Stimulated activated CD4-positive, alpha-beta T cell treated with anti-CD3 and anti-CD28 coated beads, Interleukin-12 subunit alpha, Interleukin-12 subunit beta, amount 100 ng/mL, for 48 hours (primary cell): ENCODE data around the gene G6PD.
"Not testable (repeated sequence)": the region's sequence is repeated elsewhere in the genome, so short reads cannot be mapped to it uniquely, and the experiment has no call there.

ENCODE experiments used
- DNase-seq, 3 donors: peaks; one replicate each; pipeline ENCODE4 v3.0.0-alpha.2; 2020; ENCODE audit warnings: low read depth in 2 of 3, low spot score in 1 of 3

Gene G6PD

DNA sequence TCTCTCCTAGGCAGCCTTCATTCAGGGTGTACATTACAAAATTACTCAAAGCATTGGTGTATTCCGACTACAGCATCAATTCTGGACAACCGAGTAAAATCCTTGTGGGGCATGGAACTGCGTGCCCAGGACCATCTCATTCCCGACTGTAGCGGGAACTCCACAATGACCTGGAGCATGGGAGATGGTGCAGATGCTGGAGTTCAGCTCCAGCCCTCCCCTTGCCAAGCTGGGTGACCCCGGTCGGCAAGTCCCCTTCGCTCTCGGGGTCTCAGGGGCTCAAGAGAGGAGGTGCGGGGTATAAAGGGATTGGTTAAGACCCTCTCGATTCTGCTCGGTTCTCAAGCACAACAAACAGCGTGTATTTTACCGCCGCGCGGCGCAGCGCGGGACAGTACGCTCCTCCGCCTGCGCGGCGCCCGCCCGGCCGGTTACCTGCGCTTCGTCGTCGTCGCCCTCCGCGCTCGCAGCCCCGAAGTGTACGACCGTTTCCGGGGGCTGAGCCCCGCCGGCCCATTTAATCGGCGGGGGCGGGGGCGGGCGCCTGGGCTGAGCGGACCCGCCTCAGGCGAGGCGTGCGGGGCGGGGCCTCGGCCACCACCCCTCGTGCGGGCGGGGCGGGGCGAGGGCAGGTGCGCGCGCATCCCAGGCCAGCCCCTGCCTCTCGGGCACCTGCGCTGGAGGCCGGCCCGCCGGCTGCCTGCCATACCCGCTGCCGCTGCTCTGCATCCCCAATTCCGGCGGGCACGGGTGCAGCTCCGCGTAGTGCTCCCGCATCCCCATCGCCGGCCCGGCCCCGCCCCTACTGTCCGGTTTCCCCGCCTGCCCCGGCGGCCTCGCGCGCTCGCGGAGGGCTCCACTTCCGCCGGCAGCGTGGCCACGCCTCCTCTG is at the start of gene G6PD:
Gene G6PD, minus strand, starts transcription at position 493 of the 891 bp plus-strand sequence. CDS start 691 bp downstream, outside the sequence.
- DNase-seq = peak; percentile 46 to 69 (median 48)

DNA sequence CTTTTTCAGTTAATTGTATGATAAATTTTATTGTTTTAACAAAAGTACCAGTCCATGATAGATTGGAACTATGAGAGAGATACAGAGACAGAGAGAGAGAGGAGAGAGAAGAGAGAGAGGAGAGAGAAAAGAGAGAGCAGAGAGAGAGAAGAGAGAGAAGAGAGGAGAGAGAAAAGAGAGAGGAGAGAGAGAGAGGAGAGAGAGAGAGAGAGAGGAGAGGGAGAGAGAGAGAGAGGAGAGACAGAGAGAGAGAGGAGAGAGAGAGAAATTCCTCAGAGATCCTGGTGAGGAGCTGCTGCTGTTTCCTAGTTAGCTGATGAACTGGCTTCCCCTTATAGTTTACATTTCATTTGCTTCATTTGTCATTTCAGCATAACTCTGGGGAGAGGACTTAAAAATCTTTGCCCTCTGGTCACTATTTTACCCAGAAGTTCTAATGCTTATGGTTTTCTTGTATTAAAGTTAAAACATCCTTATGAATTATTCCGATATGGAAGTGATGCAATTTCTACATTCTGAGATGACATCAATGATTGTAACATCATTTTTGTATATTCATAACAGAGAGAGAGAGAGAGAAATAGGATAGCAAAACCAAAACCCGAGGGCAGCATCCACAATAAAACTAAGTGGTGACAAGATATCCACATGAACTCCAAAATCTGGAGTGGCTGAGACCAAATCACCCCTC is 49.1 kb upstream of the G6PD start:
- no peak for DNase-seq

DNA sequence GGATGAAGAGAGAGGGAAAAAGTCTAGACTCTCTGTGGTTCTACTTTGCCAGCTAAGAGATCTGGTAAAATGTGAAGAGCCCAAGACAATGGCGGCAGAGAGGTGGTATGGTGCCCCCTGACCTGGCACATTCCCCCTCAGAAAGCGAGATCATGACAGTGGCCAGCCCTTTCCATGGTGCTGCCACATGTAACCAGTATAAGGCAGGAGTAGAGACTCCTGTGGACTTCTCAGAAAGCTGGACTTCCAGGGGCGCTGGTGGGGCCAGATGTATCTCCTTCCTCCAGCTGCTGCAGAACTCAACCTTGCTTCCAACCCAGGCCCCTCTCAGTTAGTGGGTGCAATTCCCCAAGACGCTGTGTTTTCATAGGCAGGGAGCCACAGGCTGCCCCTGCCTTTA is 47.8 kb upstream of the G6PD start:
- DNase-seq = no peak

DNA sequence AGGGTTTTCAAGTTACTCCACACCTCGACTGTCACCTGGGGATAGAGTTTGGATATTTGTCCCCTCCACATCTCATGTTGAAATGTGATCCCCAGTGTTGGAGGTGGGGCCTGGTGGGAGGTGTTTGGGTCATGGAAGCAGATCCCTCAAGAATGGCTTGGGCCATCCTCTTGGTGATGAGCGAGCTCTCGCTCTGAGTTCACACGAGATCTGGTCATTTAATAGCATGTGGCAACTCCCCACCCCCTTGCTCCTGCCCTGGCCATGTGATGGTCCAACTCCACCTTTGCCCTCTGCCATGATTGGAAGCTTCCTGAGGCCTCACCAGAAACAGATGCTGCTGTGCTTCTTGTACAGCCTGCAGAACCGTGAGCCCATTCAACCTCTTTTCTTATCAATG is 46.6 kb upstream of the G6PD start:
- no peak for DNase-seq

DNA sequence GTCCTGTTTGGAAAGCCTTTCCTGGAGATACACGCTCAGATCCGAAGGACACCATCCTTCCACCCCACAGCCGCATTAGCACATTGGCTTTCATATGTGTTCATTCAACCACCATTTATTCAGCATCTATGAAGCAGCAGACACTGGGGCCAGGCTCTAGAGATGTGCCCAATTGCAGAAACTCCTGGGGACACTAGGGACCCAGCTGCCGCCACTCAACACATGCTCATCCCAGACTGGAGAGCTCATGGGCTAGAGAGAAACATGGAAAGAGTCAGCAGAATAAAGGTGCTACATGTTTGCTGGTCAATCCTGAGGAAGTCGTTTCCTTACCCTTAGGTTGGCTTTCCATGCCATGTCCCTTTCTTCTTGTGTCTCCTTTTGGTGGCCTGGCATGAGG is 45.9 kb upstream of the G6PD start:
- no peak for DNase-seq

DNA sequence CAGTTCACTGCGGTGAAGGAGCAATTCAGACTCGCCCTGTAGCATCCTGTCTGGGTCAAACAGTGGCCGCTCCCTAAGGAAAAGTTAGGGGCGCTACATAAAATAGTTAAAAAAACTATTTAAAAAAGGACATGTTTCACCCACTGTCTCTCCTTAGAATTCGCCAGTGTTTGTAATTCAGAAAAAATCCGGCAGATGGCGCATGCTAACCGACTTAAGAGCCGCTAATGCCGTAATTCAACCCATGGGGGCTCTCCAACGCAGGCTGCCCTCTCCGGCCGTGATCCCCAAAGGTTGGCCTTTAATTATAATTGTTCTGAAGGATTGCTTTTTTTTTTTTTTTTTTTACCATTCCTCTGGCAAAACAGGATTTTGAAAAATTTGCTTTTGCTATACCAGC is 43.8 kb upstream of the G6PD start:
- not testable (repeated sequence) for DNase-seq

DNA sequence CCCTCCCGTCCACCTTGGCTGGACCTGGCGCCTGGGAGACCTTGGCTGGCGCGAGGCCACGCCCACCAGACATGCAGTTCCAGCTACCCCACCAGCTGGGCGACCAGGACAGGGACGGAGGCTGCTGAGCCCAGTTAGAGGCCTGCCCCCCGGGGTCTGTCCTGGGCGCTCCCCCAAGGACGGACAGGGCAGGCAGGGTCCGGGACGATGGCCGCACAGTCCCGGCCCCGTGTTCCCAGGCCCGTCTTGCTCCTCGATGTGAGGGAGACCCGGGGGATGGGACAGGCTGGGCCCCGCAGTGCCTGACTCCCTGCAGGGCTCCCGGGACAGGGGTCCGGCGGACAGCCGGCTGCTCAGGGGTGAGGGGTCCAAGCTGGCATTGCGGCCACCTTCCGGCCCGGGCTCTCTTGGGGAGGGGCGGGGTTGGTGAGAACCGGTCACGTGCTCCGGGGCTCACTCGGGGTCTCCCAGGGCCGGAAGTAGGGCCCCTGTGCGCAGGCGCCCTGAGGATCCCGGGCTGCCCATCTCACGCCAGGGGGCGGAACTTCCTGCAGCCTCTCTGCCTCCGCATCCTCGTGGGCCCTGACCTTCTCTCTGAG is 38.0 kb upstream of the G6PD start, which contains the start of gene CTAG1A:
Gene CTAG1A, plus strand, starts transcription at position 549 of the 599 bp plus-strand sequence. CDS start 74 bp downstream, outside the sequence.
- not testable (repeated sequence) for DNase-seq

DNA sequence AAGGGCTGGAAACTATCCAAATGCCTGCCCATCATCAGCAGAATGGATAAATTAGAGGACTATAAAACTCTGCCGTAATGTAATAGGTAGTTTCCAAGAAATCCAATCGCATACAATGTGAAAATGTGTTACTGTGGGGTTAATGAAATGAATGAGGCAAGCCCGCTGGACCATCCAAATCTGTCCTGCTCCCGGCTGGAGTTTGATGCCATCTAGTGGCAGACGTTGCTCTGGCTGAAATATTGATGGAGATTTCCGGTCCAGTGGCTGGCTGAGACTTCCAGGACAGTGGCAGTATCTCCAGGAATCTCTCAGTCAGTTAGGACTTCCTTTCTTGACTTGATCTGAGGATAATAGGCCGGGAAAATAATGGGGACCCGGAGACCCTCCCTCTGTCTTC is 36.3 kb upstream of the G6PD start:
- not testable (repeated sequence) for DNase-seq

DNA sequence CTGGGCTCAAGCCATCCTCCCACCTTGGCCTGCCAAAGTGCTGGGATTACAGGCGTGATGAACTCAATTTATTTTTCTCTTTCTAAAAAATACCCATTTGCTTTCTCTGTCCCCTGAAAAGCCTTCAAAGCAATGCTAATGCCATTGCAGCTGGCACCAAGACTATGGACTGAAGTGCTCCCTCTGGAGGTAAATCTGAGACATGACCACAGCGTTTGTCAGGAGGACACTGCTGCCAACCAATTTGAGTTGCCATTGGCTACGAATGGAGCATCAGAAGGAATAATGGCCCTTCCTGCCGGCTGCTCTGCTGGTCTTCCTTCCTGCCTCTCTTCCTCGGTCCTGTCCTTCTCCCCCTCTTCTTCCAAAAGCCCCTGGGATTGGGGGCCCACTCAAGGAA is 28.4 kb upstream of the G6PD start:
- not testable (repeated sequence) for DNase-seq

DNA sequence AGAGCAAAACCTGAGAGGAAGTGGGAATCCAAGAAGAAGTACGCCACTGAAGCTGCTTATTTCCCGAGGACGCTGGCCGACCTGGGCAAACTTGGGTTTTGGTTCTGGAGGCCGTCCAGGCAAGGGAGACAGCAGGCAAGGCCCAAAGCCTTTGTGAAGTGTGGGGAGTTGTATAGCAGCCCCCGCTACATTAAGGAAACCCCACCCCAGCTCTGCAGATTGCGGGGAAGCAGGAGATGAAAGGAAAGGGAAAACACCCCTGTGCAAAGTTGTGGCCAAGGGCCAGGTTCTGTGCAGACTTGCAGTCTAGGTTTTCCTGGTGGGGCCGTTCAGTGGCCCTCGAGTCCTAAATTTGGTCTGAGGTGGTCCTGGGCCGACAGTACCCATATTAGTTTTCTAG is 26.4 kb upstream of the G6PD start:
- not testable (repeated sequence) for DNase-seq

DNA sequence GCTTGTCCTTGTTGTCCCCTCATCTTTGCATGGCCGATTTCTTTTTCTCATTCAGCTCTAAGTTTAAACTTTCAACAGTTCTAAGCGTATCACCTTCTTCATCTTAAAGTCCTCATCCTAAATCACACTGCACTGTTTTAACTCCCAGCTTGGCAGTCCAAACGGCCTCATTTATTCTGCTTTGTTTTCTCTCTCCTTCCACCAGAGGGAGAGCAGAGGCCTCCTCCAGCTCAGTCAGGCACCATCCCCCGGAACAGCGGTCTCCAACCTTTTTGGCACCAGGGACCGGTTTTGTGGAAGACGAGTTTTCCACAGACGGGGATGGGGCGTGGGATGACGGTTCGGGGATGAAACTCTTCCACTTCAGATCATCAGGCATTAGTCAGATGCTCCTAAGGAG is 23.7 kb upstream of the G6PD start:
- DNase-seq = not testable (repeated sequence)

DNA sequence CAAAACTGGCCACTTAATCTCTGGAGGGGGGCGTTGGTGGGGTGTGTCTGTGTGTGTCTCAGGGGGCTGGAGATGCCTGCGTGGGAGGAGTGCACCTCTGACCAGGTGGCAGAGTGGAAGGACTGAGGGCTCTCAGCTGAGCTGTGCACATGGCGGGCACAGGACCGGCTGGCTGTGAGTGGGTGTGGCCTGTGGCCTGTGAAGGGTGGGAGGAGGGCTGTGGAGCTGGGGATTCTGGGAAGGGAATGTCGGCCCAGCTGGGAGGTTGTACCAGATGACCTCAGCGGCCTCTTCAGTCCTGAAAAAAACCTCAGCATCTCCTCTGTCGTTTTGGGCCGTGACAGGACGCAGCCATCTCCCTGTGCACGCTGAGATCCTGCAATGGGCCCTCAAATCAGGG is 15.6 kb upstream of the G6PD start:
- DNase-seq = not testable (repeated sequence)

DNA sequence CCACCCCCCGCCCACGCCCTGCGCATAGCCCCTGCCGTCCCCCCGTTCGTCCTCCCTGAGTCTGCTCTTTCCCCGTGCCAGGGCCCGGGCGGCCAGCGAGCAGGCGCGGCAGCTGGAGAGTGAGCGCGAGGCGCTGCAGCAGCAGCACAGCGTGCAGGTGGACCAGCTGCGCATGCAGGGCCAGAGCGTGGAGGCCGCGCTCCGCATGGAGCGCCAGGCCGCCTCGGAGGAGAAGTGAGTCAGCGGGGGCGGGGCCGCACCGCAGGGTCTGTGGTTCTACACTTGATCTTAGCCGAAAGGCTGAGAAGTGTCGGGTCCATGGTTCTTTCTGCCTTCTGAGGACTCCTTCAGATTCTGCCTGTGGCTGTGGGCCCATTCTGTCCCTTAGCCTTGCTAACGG is 13.7 kb upstream of the G6PD start:
- not testable (repeated sequence) for DNase-seq

DNA sequence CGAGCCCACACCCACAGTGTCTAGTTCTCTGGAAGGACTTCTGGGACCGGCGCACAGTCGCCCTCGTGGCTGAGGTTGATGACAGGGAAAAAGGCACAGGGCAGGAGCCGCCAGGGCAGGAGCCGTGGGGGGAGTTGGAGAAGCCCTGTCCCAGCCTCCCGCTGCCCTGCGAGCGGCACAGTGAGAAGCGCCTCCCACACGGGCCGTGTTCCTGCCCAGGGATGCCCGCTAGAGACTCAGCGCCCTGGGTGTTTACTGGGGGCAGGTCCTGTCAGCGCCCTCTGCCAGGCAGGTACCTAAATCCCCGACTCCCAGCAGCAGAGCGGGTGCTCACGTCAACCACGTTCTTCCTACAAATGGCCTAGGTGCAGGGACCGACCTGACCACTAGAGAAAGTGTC is 12.2 kb upstream of the G6PD start:
- DNase-seq = not testable (repeated sequence)

DNA sequence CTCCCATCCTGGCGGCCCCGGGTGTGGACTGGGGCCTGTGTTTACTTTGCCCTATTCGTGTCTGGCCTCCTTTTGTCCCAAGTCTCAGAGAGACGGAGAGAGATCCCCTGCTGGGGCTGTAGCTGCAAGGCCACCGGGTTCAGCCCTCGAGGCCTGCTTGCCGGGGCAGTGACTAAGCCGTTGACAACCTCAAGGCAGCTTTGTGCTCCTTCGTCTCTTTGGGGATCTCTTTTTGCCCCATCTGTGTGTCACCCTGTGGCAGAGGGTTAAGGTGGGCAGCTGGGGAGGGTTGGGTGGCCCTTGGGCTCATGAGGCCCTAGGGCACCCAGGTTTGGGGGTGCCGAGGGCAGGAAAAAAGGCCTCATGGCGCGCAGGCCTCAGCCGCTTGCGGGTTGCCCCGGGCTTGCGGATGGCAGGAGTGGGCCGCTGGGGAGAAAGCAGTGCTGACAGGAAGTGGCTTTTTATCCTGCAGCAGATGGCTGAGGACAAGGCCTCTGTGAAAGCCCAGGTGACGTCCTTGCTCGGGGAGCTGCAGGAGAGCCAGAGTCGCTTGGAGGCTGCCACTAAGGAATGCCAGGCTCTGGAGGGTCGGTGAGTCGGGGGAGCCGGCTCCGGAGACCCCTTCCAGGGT is 11.5 kb upstream of the G6PD start:
- not testable (repeated sequence) for DNase-seq

DNA sequence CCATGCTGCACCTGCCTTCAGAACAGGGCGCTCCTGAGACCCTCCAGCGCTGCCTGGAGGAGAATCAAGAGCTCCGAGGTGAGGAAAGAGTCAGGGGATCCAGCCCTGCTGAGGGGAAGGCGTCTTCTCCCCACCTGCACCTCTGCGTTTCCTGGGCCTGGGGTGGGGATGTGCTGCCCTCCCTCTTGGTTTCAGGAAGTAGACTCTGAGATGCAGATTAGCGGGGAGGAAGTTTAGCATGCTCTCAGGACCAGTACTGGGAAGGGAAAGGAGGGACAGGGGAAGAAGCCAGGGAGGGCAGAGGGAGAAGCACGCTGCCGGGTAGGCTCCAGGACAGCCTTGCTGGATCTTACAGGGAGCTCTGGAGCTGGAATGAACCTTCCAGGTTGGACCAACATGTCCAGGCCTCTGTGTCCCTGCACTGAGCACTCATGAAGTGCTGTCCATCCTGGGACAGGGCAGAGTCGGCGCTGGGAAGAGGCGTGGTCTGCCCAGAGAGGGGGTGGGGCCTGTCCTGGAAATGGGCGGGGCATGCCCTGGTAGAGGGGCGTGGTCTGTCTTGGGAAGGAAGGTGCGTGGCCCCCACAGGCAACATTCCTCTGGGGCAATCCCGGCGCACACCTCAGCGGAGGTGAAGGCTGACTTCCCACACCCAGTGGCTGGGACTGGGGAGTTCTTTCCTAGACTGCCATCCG is 5.6 kb upstream of the G6PD start:
- DNase-seq = not testable (repeated sequence)

DNA sequence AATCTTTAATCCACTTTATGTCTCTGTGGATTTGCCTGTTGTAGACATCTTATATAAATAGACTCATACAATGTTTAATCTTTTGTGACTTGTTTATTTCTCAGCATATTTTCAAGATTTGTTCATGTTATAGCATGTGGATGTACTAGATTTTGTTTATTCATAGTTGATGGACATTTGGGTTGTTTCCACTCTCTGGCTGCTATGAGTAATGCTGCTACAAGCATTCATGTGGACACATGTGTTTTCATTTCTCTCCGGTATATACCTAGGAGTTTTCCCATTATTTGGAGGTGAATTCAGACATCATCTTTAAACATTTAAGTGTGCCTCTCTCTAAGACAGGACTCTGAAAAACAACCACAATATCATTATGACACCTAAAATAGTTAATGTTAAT is 3.1 kb upstream of the G6PD start:
- DNase-seq = no peak

DNA sequence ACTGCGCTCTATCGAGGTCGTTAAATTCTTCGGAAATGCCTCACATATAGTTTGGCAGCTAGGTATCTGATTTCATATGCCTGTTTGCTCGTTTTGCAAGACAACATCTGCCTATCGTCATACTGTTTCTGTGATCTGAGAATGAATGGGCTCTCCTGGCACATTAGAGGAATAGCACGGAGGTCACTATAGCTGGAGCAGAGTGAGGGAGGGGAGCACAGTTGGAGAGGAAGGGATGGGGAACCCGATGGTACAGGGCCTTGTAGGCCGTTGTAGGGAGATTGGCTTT is 1.3 kb upstream of the G6PD start:
- DNase-seq = no peak

DNA sequence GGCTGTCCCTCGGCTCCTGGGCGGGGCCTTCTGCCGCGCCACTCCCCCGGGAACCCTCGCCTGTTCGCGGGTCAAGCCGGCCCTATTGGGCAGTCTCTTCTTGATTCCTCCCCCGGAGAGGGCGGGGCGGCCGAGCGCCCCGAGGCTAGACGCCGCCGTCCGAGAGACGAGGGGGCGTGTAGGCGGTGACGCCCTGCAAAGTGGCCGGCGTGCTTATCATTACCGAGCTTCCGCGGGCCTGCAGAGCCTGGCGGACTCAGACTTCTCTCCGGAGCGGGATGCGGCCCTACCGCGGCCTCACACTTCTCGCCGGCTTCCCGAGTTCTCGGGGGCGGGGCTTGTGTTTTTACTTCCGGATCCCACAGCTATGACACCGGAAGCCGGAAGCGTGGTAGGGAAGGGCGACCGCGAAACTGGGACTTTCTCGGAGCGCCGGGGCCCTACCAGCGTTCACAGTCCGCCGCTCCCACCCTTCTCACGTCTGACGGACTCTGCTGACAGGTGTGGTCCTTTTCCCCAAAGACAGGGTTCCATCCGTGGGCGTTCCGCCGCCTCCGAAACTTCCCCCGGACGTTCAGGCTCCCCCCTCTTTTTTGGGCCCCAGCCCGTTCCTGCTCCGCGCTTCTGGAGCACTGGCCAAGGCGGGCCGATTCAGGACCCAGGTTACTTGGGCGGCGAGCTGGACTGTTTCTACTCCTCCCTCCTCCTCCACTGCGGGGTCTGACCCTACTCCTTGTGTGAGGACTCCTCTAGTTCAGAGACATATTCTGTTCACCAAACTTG is 790 bp upstream of the G6PD start, which contains the start of gene IKBKG:
Gene IKBKG, plus strand, starts transcription at position 376 of the 783 bp plus-strand sequence. CDS start 4,383 bp downstream, outside the sequence.
- peak; percentile 76 to 82 (median 79) for DNase-seq

DNA sequence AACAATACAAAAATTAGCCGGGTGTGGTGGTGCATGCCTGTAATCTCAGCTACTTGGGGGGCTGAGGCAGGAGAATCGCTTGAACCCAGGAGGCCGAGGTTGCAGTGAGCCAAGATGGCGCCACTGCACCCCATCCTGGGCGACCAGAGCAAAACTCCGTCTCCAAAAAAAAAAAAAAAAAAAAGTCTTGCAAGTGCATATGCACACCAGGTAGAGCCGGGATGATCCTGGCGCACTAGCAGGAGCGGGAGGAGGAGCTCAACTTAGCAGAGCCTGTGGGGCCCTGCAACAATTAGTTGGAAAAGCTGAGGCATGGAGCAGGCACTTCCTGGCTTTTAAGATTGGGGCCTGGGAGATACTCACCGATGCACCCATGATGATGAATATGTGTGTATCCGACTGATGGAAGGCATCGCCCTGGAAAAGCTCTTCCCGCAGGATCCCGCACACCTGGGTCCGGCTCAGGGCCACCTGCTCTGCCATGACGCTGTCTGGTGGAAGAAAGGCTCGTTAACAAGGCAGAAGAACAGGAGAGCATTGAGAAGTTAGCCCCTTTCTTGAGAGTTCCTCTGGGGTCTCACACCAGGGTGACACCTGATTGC is 872 bp downstream of the G6PD start:
- DNase-seq = no peak
